Superior temporal gyrus (tissue), 1 donor: Measurements from ENCODE around the gene SOX12.

Experiments used
- DNase-seq: peaks from one replicate; pipeline ENCODE4 v3.0.0-alpha.2; 2016; ENCODE audit errors: extremely low spot score

The SOX12 gene

GRCh38 chr20:325045-325888, at the start of gene SOX12:
SOX12 (plus strand) TSS chr20:325552; CDS start chr20:325925, 373 bp downstream.
- DNase-seq: peak; percentile 95

GRCh38 chr20:275791-276190, 49.6 kb upstream of the SOX12 start:
- no peak for DNase-seq

GRCh38 chr20:276620-277495, 48.5 kb upstream of the SOX12 start:
- DNase-seq: no peak

GRCh38 chr20:277496-277781, 47.9 kb upstream of the SOX12 start:
- no peak for DNase-seq

GRCh38 chr20:278181-278580, 47.2 kb upstream of the SOX12 start:
- DNase-seq: no peak

GRCh38 chr20:278607-279571, 46.5 kb upstream of the SOX12 start:
- no peak for DNase-seq

GRCh38 chr20:284172-284571, 41.2 kb upstream of the SOX12 start:
- no peak for DNase-seq

GRCh38 chr20:286508-286907, 38.8 kb upstream of the SOX12 start:
- no peak for DNase-seq

GRCh38 chr20:288956-289692, 36.2 kb upstream of the SOX12 start:
- no peak for DNase-seq

- no peak for DNase-seq
Observed at GRCh38 chr20:289693-290083, 35.7 kb upstream of the SOX12 start.

GRCh38 chr20:290084-290831, 35.1 kb upstream of the SOX12 start, which contains the start of gene C20orf96:
C20orf96 (minus strand) TSS chr20:290750; CDS start chr20:290610, 140 bp downstream.
- peak; percentile 94 for DNase-seq

- no peak for DNase-seq
Observed at GRCh38 chr20:294602-295001, 30.8 kb upstream of the SOX12 start.

GRCh38 chr20:295804-296203, 29.5 kb upstream of the SOX12 start:
- no peak for DNase-seq

- DNase-seq: peak; percentile 77
Observed at GRCh38 chr20:297098-297924, 28.0 kb upstream of the SOX12 start, which contains the start of gene ZCCHC3. ZCCHC3 (plus strand) TSS chr20:297570; CDS start chr20:297587, 17 bp downstream.

- peak; percentile 53 for DNase-seq
Observed at GRCh38 chr20:297925-298775, 27.2 kb upstream of the SOX12 start.

GRCh38 chr20:298776-299391, 26.5 kb upstream of the SOX12 start:
- peak; percentile 27 for DNase-seq

- no peak for DNase-seq
Observed at GRCh38 chr20:300345-300990, 24.9 kb upstream of the SOX12 start.
